NCI-H1092 (cell line): Measurements from ENCODE around the gene MSLN.
"Not testable (repeated sequence)": the region's sequence is repeated elsewhere in the genome, so short reads cannot be mapped to it uniquely, and the experiment has no call there.

ENCODE experiments used
- DNase-seq: peaks from one replicate; lab custom pipeline; 2025; lab: John Stamatoyannopoulos, UW

Gene MSLN

GRCh38 chr16:760545-761343 is at the start of gene MSLN:
Gene MSLN (plus strand): TSS chr16:760734. CDS start chr16:762681, 1,947 bp downstream.
- DNase-seq: no peak

DNA sequence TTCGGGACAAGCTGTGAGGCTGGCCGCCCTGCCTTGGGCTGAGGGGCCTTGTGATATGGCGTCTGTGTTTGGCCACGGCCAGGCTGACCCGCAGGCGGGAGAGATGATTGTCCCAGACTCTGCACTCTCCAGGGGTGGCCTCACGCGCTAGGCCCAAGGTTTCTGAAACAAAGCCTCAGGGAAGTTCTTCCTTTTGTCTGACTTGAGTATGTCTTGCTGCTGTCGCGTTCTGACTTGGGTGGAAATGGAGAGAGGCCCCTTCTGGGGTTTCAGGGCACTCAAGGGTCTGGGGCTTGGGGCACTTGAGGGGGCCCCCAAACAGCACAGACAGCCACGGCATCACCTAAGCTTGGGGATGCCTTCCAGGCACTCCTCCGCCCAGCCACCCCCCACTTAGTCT is 49.5 kb upstream of the MSLN start:
- no peak for DNase-seq

DNA sequence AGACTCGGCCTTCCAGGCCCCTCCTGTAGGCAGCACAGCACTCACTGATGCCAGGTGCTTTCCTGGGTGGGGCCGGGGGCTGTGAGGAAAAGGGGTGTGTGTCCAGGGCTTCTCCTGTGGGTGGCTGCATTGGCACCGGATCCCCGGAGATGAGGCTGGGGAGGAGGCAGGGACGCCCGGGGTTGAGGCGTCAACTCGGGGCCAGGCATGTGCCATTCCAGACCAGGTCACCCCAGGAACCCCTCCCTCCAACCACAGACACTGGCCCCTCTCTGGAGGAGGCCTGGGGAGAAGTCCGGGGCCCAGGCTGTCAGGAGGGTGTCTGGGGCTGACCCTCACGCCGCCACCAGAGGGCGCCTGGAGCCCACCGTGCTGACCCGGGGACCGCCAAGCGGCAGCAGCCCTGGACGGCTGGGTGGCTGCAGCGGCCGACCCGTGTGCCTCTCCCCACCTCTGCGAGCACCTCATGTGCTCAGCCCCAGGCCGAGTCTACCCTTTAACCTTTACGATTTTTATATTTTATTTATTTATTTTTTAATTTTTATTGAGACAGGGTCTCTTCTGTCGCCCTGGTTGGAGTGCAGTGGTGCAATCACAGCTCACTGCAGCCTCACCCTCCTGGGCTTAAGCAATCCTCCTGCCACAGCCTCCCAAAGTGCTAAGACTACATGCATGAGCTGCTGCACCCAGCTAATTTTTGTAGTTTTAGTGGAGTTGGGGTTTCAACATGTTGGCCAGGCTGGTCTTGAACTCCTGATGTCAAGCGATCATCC is 48.8 kb upstream of the MSLN start:
- peak; percentile 52 for DNase-seq

DNA sequence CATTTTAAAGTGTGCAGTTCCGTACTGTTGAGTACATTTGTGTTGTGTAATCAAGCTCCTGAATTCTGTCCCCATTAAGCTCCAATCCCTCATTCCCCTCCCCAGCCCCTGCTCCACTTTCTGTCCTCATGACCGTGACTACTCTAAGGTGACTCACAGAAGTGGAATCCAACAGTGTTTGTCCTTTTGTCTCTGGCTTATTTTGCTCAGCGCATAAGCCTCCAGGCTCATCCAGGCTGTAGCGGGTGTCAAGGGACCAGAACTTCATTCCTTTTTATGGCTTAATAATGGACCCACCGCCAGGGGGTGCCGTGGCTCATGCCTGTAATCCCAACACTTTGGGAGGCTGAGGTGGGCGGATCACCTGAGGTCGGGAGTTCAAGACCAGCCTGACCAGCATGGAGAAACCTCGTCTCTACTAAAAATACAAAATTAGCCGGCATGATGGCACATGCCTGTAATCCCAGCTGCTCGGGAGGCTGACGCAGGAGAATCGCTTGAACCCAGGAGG is 47.7 kb upstream of the MSLN start:
- DNase-seq: not testable (repeated sequence)

DNA sequence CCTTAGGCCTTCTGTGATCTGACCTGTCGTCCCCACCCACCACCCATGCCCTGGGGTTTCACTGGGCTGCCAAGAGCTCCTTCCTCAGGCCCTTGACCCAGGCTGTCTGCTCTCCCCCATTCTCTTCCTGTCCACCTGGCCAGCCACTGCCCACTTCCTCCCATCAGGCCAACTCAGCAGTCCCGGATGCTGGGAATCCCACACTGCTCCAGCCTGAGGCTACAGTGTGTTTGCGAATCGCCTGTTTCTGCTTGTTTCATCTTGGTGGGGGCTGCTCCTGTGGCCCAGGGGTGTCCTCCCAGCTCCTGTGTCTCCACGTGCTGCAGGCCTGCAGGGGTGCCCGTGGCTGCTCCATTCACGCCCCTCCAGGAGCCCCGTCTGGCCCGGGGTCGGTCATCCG is 46.5 kb upstream of the MSLN start:
- DNase-seq: no peak

- DNase-seq: peak; percentile 66
These were observed 45.7 kb upstream of the MSLN start, which contains the start of gene METRN for GRCh38 chr16:714558-715476. Gene METRN (plus strand): TSS chr16:715118. CDS start chr16:715290, 172 bp downstream.

DNA sequence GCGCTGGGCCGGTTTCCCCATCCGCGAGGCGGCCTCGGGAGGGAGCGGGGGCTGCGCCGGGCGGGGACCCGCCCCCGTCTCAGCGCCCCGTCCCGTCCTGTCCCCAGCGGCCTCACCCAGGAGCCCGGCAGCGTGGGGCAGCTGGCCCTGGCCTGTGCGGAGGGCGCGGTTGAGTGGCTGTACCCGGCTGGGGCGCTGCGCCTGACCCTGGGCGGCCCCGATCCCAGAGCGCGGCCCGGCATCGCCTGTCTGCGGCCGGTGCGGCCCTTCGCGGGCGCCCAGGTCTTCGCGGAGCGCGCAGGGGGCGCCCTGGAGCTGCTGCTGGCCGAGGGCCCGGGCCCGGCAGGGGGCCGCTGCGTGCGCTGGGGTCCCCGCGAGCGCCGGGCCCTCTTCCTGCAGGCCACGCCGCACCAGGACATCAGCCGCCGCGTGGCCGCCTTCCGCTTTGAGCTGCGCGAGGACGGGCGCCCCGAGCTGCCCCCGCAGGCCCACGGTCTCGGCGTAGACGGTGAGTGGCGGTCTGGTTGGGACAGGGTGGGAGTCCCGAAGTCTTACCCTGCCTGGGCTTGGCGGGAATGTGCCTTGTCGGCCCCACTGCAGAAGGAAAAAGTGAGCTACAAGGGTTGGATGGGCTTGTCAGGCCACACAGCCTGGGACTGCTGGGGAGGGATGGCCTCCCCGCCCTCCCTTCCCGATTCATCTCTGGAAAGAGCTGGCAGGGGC is 44.9 kb upstream of the MSLN start:
- DNase-seq: no peak

- DNase-seq: peak; percentile 36
These were observed 44.4 kb upstream of the MSLN start for GRCh38 chr16:716200-716568.

DNA sequence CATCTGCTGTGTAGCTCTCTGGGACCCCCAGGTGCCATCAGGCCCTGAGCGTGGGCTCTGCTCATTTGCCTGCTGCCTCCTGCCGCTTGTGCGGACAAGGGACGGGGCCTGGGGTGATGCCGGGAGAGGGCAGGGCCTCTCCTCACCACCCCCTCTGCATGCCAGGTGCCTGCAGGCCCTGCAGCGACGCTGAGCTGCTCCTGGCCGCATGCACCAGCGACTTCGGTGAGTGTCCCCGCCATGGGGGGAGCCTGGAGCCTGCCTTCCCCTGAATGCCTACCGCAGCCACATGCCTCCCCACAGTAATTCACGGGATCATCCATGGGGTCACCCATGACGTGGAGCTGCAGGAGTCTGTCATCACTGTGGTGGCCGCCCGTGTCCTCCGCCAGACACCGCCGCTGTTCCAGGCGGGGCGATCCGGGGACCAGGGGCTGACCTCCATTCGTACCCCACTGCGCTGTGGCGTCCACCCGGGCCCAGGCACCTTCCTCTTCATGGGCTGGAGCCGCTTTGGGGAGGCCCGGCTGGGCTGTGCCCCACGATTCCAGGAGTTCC is 43.7 kb upstream of the MSLN start:
- no peak for DNase-seq

GRCh38 chr16:717450-718245 is 42.9 kb upstream of the MSLN start:
- DNase-seq: no peak

- DNase-seq: no peak
These were observed 42.1 kb upstream of the MSLN start for GRCh38 chr16:718389-718788.

GRCh38 chr16:718922-719321 is 41.6 kb upstream of the MSLN start:
- DNase-seq: no peak

GRCh38 chr16:719815-720446 is 40.6 kb upstream of the MSLN start:
- no peak for DNase-seq

GRCh38 chr16:720447-720989 is 40.0 kb upstream of the MSLN start:
- peak; percentile 65 for DNase-seq

DNA sequence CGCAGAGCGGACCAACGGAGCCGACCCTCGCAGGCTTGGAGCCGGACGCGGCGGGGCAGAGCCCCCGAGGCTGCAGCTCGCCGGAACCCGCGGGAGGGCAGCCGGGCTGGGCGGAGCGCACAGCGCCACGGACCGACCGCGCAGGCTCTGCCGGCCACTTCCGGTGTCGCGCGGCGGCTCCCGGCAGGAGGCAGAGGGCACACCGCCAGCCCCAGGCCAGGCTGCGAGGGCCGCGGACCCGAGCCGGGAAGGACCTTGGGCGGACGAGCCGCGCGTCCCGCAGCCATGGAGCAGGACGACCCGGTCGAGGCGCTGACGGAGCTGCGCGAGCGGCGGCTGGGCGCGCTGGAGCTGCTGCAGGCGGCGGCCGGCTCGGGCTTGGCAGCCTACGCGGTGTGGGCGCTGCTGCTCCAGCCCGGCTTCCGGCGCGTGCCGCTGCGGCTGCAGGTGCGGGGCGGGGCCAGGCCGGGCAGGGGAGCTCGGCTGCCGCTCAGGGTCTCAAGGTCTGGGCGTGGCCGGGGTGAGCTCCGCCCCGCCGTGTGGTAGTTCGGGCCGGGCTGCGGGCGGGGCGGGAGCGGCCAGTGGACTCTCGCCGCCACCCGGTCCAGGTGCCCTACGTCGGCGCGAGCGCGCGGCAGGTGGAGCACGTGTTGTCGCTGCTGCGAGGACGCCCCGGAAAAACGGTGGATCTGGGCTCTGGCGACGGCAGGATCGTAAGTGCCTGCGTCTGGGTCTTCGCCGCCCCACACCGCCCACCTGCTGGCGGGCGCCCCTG is 39.4 kb upstream of the MSLN start, which contains the start of gene ANTKMT:
Gene ANTKMT (plus strand): TSS at position 157 of the 775 bp plus-strand sequence. CDS start 129 bp downstream, at position 286.
- peak; percentile 83 for DNase-seq

DNA sequence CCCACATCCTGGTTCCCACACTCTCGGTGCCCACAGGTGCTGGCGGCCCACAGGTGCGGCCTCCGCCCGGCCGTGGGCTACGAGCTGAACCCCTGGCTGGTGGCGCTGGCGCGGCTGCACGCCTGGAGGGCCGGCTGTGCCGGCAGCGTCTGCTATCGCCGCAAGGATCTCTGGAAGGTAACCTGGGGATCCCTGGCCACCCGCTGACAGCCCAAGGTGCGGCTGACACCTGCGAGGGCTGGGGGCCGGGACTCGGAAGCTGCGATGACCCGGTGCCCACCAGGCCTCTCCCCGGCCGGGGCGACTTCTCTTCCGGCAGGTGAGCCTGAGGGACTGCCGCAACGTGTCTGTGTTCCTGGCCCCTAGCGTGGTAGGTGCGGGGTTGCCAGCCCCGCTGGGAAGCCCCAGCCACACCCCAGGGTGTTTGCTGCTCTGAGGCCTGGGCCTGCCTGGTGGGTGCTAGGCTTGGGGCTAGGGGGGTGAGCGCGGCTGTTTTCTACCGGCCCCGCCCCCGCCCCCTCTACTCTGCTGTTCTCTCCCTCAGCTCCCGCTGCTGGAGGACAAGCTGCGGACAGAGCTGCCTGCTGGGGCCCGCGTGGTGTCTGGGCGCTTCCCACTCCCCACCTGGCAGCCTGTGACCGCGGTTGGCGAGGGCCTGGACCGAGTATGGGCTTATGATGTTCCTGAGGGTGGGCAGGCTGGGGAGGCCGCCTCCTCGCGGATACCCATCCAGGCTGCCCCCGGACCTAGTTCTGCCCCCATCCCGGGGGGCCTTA is 38.6 kb upstream of the MSLN start:
- DNase-seq: no peak

- DNase-seq: no peak
These were observed 37.5 kb upstream of the MSLN start for GRCh38 chr16:722835-723633.
